ENCODE data around the gene P3H4.
A peak's percentile ranks its signal among the peaks of the same experiment; 100 is the strongest.
"Not testable (repeated sequence)": the region's sequence is repeated elsewhere in the genome, so short reads cannot be mapped to it uniquely, and the experiment has no call there.

Gene P3H4

DNA sequence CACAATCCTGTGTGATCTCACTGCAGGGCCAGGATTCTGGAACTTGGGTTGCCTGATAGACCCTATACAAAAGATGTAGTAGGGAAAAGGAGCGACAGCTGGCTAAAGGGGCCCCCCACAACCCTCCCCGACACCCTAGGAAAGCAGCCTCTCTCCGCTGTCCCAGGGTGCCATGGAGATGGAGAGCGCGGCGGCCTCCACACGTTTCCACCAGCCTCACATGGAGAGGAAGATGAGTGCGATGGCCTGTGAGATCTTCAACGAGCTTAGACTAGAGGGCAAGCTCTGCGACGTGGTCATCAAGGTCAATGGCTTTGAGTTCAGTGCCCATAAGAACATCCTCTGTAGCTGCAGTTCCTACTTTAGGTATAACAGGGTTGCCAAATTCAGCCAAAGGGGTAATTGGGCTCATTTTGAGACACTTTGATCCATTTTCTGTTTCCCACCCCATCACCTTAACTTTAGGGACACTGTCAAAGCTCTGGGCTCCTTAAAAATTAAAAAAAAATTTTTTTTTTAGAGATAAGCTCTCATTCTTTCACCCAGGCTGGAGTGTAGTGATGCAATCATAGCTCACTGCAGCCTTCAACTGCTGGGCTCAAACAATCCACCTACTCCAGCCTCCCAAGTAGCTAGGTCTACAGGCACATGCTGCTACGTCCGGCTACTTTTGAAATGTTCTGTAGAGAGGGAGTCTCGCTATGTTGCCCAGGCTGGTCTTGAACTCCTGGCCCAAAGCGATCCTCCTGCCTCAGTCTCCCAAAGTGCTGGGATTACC, 26.2 kb upstream of the P3H4 start, which contains the start of gene KLHL10:
KLHL10 (plus strand) TSS at position 65 of the 778 bp plus-strand sequence; CDS start at position 173, 108 bp downstream.
- no peaks in the 10 kb centered on the region for H3K4me1 ChIP-seq (ENCODE audit: insufficient read depth, insufficient read length)
- H3K9me3 ChIP-seq (ENCODE audit: insufficient read depth, low read length), result no peaks in the 10 kb centered on the region
- H3K9ac ChIP-seq (ENCODE audit: insufficient read length, low read depth), result no peak within 1 kb of the TSS
- TF ChIP-seq ZNF274 (IDR thresholded peaks at IDR 0.05; ENCODE audit: low read depth, low read length), result no peak
- TF ChIP-seq SUZ12 (IDR thresholded peaks at IDR 0.05; ENCODE audit: extremely low read depth, insufficient read depth, insufficient read length), result no peak
- no peak for TF ChIP-seq YY1 (IDR thresholded peaks at IDR 0.05; ENCODE audit: insufficient read depth, insufficient read length)
- DNase-seq (ENCODE audit: low read depth, low spot score), result no peak
- peaks cover 13% of the 10 kb centered on the region for H3K36me3 ChIP-seq (ENCODE audit: insufficient read depth, insufficient read length, low read length)
- peaks cover 22% of the 10 kb centered on the region for H3K27me3 ChIP-seq (ENCODE audit: insufficient read depth, insufficient read length)
- no peak within 1 kb of the TSS for H3K4me3 ChIP-seq (ENCODE audit: insufficient read length, low read depth)

DNA sequence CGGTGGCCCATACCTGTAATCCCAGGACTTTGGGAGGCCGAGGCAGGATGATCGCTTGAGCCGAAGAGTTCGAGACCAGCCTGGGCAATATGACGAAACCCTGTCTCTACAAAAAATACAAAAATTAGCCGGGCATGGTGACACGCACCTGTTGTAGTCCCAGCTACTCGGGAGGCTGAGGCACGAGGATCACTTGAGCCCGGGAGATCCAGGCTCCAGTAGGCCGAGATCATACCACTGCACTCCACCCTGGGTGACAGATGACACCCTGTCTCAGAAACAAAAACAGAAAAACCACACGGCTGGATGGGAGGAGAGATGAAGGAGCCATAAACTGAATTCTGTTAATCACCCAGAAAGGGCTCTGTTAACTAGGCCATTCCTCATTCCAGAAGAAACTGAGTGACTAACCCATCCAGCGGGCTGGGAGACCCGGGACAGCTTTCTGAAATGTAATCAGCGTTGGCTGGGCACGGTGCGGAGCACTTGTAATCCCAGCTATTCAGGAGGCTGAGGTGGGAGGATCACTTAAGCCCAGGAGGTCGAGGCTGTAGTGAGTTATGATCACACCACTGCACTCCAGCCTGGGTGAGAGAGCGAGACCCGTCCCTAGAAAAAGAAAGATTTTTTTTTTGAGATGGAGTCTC, 24.9 kb upstream of the P3H4 start:
- peak overlapping the region; percentile 19 for H3K4me3 ChIP-seq (ENCODE audit: insufficient read length, low read depth)
- no peak for DNase-seq (ENCODE audit: low read depth, low spot score)
- TF ChIP-seq ZNF274 (IDR thresholded peaks at IDR 0.05; ENCODE audit: low read depth, low read length) (no peak), SUZ12 (IDR thresholded peaks at IDR 0.05; ENCODE audit: extremely low read depth, insufficient read depth, insufficient read length) (no peak), YY1 (IDR thresholded peaks at IDR 0.05; ENCODE audit: insufficient read depth, insufficient read length) (no peak)
- H3K27me3 ChIP-seq (ENCODE audit: insufficient read depth, insufficient read length), result peaks cover 22% of the 10 kb centered on the region
- peaks cover 25% of the 10 kb centered on the region for H3K36me3 ChIP-seq (ENCODE audit: insufficient read depth, insufficient read length, low read length)
- H3K9ac ChIP-seq (ENCODE audit: insufficient read length, low read depth), result peak overlapping the region; percentile 66
- H3K4me1 ChIP-seq (ENCODE audit: insufficient read depth, insufficient read length), result no peaks in the 10 kb centered on the region
- no peaks in the 10 kb centered on the region for H3K9me3 ChIP-seq (ENCODE audit: insufficient read depth, low read length)

DNA sequence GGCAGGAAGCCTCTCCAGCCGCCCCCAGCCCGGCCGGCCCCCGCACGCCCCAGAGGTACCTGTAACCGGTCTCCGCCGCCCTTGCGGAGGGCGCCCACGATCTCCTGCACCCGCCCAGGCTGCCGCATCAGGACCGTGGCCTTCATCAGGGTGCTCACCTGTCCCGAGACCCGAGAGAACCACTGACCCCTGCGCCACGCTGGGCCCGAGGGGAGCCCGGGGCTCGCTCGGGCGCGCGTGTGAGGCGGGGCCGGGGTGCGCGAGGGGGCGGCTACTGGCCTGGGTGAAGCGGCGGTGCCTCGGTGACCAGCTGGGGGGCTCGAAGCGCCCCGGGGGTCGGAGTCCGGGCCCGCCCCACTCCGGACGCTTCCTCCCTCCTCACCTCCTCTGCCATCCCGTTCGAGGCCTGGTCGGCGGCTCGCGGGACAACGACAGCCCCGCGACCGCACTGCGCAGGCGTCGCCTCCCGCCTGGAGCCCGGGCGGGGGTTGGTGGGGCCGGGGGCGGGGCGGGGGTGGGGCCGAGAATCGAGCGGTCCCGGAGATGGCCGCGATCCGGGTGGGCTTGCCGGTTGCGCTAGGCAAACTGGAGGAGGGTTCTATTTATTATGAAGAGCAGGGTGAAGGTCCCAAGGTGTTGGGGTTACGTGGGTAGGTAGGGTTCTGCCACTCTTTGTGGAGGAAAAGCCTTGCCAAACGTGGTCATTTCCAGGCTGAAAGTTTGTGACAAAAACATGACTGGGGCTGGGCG, 24.2 kb upstream of the P3H4 start, which contains the start of gene NT5C3B:
NT5C3B (minus strand) TSS at position 433 of the 750 bp plus-strand sequence; CDS start at position 394, 39 bp downstream.
- no peak for DNase-seq (ENCODE audit: low read depth, low spot score)
- peaks cover 31% of the 10 kb centered on the region for H3K36me3 ChIP-seq (ENCODE audit: insufficient read depth, insufficient read length, low read length)
- peak within 1 kb of the TSS; percentile 90 for H3K9ac ChIP-seq (ENCODE audit: insufficient read length, low read depth)
- no peaks in the 10 kb centered on the region for H3K4me1 ChIP-seq (ENCODE audit: insufficient read depth, insufficient read length)
- no peaks in the 10 kb centered on the region for H3K9me3 ChIP-seq (ENCODE audit: insufficient read depth, low read length)
- peak within 1 kb of the TSS; percentile 78 for H3K4me3 ChIP-seq (ENCODE audit: insufficient read length, low read depth)
- H3K27me3 ChIP-seq (ENCODE audit: insufficient read depth, insufficient read length), result peaks cover 22% of the 10 kb centered on the region
- TF ChIP-seq YY1 (IDR thresholded peaks at IDR 0.05; ENCODE audit: insufficient read depth, insufficient read length) (no peak), ZNF274 (IDR thresholded peaks at IDR 0.05; ENCODE audit: low read depth, low read length) (no peak), SUZ12 (IDR thresholded peaks at IDR 0.05; ENCODE audit: extremely low read depth, insufficient read depth, insufficient read length) (no peak)

DNA sequence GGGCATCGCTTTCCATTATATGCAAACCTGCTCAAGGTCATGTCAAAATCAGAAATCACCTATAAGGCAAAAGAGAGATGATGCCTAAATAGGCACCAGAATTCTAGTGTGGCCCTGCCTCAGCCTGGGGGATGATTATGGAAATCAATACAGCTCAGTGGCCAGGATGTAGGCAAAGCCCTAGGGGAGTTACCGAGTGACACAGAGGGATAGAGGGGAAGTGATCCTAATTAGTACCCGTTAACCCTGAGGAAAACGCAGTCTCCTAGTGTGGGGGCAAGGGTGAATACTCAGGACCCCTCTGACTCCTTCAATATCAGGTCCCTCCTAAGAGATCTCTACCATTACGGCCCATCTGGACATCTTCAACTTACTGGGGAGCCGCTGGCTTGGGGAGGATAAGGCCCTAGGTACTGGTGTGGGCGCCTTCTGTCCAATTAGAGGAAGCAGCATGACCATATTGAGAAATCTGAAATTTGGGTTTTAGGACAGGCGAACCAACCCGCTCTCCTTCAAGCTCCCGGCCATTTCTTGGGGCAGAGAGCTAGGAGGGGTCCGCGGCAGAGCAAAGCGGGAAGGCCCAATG, 23.6 kb upstream of the P3H4 start:
- Histone ChIP-seq H3K9ac (ENCODE audit: insufficient read length, low read depth) (peak overlapping the region; percentile 90), H3K4me3 (ENCODE audit: insufficient read length, low read depth) (peak overlapping the region; percentile 78), H3K4me1 (ENCODE audit: insufficient read depth, insufficient read length) (no peaks in the 10 kb centered on the region), H3K36me3 (ENCODE audit: insufficient read depth, insufficient read length, low read length) (peaks cover 37% of the 10 kb centered on the region), H3K27me3 (ENCODE audit: insufficient read depth, insufficient read length) (peaks cover 22% of the 10 kb centered on the region), H3K9me3 (ENCODE audit: insufficient read depth, low read length) (no peaks in the 10 kb centered on the region)
- no peak for DNase-seq (ENCODE audit: low read depth, low spot score)
- TF ChIP-seq YY1 (IDR thresholded peaks at IDR 0.05; ENCODE audit: insufficient read depth, insufficient read length) (no peak), SUZ12 (IDR thresholded peaks at IDR 0.05; ENCODE audit: extremely low read depth, insufficient read depth, insufficient read length) (no peak), ZNF274 (IDR thresholded peaks at IDR 0.05; ENCODE audit: low read depth, low read length) (no peak)

DNA sequence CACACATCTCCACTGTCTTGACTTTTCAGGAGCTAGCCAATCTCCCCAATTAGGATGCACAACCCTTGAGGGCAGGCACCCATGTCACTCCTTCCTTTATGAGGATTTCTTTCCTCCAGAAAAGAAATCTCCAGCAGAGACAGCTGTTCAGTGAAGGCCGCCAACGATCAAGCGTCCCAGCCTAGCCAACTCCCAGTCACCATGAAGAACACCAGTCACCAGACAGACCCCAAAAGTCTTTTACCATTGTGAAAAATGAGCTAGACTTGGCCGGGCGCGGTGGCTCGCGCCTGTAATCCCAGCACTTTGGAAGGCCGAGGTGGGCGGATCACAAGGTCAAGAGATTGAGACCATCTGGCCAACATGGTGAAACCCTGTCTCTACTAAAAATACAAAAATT, 18.2 kb upstream of the P3H4 start:
- H3K4me1 ChIP-seq (ENCODE audit: insufficient read depth, insufficient read length); H3K9ac ChIP-seq (ENCODE audit: insufficient read length, low read depth); H3K27me3 ChIP-seq (ENCODE audit: insufficient read depth, insufficient read length); DNase-seq (ENCODE audit: low read depth, low spot score); H3K4me3 ChIP-seq (ENCODE audit: insufficient read length, low read depth); H3K9me3 ChIP-seq (ENCODE audit: insufficient read depth, low read length): not testable (repeated sequence)
- peaks cover 74% of the 10 kb centered on the region for H3K36me3 ChIP-seq (ENCODE audit: insufficient read depth, insufficient read length, low read length)

DNA sequence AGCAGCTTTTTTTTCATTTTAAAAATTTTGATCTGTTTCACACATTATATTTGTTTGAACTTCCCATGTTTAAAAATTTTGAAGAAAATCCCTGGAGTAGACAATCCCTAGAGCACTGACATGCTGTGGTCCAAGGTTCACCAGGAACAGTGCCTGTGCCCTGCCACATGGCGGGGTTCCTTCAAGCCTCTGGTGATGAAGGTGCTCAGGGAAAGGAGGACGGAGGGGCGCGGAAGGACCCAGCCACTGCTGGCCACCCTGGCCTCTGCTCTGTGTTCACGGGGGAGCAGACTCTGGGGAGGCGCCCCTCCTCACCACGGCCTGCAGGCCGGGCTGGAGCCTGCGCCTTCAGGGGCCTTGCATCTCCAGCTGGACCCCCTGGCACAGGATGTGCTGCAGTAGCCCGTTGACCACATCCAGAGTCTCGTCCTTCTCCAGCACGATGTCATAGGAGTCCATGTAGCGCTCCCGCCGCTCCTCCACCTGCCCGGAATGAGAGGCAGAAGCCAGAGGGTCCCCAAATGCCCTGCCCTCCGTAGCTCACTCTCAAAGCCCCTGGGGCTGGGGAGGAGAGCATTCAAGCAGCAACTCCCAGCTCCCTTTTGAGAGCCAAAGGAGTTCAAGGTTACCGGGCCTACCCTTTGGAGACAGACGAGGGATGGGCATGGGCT, 13.6 kb upstream of the P3H4 start:
- no peak overlapping the region for H3K9ac ChIP-seq (ENCODE audit: insufficient read length, low read depth)
- no peak for TF ChIP-seq SUZ12 (IDR thresholded peaks at IDR 0.05; ENCODE audit: extremely low read depth, insufficient read depth, insufficient read length)
- TF ChIP-seq YY1 (IDR thresholded peaks at IDR 0.05; ENCODE audit: insufficient read depth, insufficient read length), result no peak
- TF ChIP-seq ZNF274 (IDR thresholded peaks at IDR 0.05; ENCODE audit: low read depth, low read length), result no peak
- H3K4me3 ChIP-seq (ENCODE audit: insufficient read length, low read depth), result no peak overlapping the region
- no peak for DNase-seq (ENCODE audit: low read depth, low spot score)
- H3K36me3 ChIP-seq (ENCODE audit: insufficient read depth, insufficient read length, low read length), result peaks cover 75% of the 10 kb centered on the region
- H3K9me3 ChIP-seq (ENCODE audit: insufficient read depth, low read length), result no peaks in the 10 kb centered on the region
- H3K4me1 ChIP-seq (ENCODE audit: insufficient read depth, insufficient read length), result peaks cover 5% of the 10 kb centered on the region
- H3K27me3 ChIP-seq (ENCODE audit: insufficient read depth, insufficient read length), result no peaks in the 10 kb centered on the region

Data from NT2/D1 (cell line).